NAMALWA (cell line): ENCODE results near the gene FAM43B.

ENCODE experiments used
- DNase-seq: peaks from one replicate; pipeline ENCODE4 v3.0.0-alpha.2; 2015; ENCODE audit warnings: low spot score

Gene FAM43B

DNA sequence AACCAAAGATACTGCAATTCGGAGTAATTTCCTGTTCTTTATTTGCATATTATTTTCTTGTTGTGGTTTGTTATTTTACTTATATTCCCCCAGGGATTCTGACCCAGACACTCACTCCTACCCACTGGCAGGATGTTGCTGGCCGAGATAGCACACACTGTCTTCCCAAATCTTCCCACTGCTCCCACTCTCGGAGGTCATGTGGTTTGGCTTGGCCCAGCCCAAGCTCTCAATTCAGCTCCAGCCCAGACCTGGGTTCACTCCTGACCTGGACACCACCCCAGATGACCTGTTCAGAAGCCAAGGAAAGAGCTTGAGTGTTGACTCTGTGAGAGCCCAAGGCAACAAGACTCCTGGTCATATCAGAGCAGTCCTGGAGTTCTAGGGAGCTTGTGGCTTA lies 1.2 kb upstream of the FAM43B start:
- no peak for DNase-seq

DNA sequence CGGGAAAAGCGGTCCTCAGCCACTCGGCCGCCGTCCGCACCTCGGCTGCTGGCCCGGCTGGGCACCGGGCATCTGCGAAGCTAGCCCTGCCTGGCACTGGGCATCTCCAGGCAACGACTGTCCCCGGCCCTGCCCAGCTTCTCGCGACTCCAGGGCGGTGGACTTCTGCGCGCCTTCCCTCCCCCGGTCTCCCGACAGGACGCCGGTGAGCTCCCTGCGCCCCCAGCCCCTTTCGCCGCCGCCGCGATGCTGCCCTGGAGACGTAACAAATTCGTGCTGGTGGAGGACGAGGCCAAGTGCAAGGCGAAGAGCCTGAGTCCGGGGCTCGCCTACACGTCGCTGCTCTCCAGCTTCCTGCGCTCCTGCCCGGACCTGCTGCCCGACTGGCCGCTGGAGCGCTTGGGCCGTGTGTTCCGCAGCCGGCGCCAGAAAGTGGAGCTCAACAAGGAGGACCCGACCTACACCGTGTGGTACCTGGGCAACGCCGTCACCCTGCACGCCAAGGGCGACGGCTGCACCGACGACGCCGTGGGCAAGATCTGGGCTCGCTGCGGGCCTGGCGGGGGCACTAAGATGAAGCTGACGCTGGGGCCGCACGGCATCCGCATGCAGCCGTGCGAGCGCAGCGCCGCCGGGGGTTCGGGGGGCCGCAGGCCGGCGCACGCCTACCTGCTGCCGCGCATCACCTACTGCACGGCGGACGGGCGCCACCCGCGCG lies 514 bp downstream of the FAM43B start:
- no peak for DNase-seq

- no peak for DNase-seq
These were observed 2.8 kb downstream of the FAM43B start for GRCh38 chr1:20555025-20555757.

- no peak for DNase-seq
These were observed 3.4 kb downstream of the FAM43B start for GRCh38 chr1:20555758-20556120.

DNA sequence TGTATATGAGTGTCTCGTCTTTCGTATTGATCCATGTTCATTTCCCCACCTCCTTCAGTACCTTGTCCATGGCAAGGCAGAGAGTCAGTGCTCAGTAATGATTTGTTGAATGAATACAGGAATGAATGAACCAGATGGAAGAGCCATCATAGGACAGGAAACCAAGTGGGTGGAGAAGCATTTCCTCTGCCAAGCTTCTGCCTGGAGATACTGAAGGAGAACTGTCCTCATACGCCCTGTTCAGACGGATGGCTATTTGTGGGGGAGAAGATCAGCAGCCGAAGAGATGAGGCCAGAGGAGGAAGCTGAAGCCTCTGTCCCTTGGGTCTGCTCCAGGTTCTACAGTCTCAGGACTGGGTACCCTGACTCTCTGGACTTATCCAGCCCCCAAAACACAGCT lies 5.8 kb downstream of the FAM43B start:
- DNase-seq, result no peak

- no peak for DNase-seq
These were observed 8.6 kb downstream of the FAM43B start for GRCh38 chr1:20560966-20561365.

- no peak for DNase-seq
These were observed 12.9 kb downstream of the FAM43B start for GRCh38 chr1:20565234-20565633.

- DNase-seq, result peak; percentile 14
These were observed 17.2 kb downstream of the FAM43B start for GRCh38 chr1:20569523-20570098.

DNA sequence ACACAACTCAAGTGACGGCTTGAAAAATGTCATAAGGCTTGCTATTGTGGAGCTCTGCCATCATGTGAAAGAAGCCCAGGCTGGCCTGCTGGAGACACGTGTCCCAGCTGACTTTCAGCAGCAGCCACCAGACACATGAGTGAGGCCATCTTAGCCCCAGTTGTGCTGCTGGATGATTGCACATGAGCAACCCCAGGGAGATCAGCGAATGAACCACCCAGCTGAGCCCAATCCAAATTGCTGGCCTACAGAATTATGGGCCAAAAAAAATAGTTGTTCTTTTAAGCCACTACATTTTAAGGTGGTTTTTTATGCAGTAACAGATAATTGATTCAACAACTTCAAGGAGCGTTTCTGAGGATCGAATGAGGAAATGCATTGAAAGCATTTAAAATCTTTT lies 19.1 kb downstream of the FAM43B start:
- DNase-seq, result no peak

GRCh38 chr1:20573987-20574386 lies 21.6 kb downstream of the FAM43B start:
- no peak for DNase-seq

DNA sequence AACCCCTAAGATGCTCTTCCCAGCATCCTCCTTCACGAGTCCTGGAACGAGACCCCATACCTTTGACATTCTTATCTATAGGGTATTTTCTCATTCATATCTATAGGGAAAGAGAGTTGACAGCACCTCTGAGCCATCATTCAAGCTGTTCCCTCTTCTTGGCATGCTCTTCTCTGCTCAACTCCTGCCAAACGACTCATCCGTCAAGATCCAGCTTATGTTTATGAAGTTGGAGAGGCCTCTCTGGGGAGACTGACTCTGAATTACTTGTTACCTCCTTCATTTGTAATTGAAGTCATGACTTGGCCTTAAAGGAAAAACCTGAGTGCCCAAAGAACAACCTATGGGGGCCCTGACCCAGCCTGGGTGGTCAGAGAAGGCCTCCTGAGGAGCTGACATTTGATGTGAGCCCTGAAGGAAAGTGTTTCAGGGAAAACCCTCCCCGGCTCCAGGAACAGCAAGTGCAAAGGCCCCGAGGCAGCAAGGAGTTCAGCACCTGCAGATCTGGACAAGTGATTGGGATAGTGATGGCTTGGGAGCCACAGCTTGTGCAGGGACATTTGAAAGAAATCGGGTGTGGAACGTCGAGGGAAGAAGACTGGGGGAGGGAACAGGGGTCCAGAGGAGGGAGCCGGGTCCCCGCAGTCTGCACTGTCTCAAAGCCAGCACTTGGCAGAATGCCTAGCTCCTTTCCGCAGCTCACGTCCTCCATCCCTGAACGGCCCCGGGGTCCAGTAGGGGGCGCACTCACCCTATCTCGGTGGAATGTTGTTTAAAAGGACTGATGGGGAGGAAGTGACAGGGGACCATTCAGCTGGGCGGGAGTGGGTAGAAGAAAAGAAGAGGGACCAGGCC lies 22.5 kb downstream of the FAM43B start:
- DNase-seq, result peak; percentile 80

- DNase-seq, result no peak
These were observed 23.4 kb downstream of the FAM43B start for GRCh38 chr1:20575541-20576336.

DNA sequence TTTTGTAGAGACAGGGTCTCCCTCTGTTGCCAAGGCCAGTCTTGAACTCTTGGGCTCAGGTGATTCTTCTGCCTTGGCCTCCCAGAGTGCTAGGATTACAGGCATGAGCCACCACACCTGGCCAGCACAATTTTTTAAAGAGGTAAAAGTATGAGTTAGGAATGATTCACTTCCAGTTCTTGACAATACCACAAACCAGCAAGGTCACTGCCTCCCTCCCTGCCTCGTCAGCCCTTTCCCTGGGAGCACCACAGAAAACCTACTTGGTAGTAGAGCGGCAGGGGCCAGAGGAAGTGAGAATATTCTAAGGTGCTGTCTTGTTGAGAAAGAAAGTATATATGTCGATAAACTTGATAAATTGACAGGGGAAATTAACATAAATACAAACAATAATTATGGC lies 25.7 kb downstream of the FAM43B start:
- no peak for DNase-seq

DNA sequence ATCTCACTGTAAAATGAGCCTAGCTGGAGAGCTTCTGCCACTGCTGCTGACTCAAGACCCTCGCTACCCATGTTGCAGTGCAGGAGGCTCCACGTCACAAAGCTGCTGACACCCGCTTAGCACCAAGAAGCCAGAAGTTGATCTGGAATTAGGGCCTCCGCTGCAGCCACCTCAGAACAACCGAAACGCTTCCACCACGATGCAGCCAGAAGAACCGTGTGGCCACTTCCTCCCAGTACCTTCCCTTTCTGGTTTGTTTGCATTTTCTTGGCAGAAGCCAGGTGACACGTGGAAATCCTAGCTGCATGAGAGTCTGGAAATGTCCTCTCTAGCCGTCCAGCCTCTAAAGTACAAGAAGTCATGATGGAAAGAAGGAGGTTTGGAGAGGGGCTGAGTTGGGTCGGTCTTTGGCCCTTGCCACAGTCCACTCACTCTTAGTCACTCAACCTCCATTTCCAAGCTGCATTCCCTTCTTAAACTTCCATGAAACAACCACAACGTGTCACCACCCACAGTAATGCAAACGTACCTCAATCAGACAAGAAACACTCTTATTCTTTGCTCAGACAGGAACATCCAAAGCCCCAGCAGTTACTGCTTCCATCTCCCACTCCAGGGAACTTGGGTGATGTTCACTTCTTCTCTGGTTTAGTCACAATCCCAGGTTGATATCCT lies 26.5 kb downstream of the FAM43B start:
- no peak for DNase-seq

GRCh38 chr1:20584890-20585289 lies 32.5 kb downstream of the FAM43B start:
- no peak for DNase-seq

DNA sequence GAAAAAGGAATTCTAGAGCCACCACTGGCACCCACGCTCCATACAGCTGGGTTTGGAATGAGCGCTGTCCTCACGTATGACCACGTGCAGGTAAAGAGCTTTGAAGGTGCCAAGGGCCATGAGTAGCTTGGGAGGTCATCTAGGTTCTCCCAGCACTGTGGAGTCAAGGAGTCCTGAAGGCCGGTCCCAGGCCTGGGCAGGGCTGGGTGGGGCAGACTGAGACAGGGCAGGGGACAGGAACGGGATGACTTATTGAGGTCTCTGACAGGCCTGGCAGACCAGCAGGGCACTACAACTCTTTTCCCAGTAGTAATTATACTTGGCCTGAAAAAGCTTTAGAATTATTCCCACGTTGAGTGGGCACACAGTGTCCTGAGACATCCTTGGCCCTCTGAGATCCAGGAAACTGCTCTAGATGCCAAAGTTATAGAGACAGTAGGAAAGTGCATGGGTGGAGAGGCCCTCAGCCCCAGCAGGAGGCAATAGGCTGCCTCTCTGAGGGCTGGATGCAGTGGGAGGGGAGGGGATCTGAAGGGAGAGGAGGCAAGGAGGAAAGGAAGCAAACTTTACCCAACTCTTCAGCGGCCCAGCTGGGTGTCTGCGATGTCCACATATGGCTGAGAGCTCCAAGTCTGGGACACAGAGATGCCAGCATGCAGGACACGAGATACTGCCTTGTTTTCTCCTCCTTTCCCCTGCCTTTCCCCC lies 34.7 kb downstream of the FAM43B start:
- no peak for DNase-seq

- DNase-seq, result no peak
These were observed 35.3 kb downstream of the FAM43B start for GRCh38 chr1:20587661-20588053.

- DNase-seq, result no peak
These were observed 36.4 kb downstream of the FAM43B start, which contains the start of gene CDA for GRCh38 chr1:20588634-20589225. CDA (plus strand) TSS chr1:20589097; CDS start chr1:20589130, 33 bp downstream.

DNA sequence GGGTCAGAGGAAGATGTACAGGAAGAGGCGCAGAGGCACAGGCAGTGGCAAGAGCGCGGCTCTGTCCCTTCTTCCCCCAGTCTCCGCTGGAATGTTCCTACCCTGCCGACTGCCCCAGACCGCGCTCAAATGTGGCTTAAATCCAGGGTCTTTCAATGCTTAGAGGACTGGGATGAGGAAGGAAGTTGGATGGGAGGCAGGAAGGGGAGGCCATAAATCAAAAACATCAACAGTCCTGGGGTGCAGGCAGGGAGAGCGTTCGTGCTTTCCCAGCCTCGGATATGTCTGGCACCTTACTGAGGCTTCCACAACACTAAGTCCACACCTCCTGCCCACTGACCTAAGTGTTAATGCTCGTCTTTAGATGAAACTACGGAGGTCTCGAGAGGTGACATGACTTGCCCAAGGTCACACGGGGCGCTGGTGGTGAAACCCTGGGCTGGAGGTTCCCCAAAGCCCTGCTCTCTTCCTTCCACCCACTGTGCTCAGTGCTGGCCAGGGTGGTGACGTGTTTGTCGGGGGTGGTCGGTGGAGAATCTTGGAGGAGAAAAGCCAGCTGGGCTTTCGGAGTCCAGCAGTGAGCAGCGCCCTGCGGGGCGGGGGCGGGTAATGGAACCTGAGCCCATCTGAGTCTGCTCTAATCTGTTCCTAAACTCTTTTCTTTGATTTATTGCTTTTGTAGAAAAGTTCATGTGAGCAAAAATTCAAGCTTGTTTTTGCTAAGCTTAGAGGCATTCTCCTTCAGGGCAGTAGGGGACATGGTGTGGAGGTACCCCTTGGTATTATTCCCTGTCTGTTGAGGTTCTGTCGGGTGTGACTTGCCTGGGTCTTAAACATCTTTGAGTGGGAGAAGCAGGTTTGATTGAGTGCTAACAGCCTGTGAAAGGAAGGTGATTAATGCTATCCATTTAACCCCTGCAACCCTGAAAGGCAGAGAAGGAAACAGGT lies 37.2 kb downstream of the FAM43B start:
- DNase-seq, result no peak
